SU-DHL-6 (cell line): ENCODE results near the gene CPPED1.

ENCODE experiments used
- CTCF ChIP-seq: fragments of 200-600 bp; sonication (generic); IDR thresholded peaks from one replicate; pipeline ENCODE4 v1.5.1; 2017; ENCODE audit warnings: antibody characterized with exemption, mild to moderate bottlenecking, low read length, moderate library complexity; ENCODE audit not compliant: insufficient read depth, poor library complexity, severe bottlenecking
- EZH2phosphoT487 ChIP-seq: fragments of 200-600 bp; sonication (generic), shearing (Covaris generic); conservative IDR thresholded peaks from 2 replicates; pipeline ENCODE4 v1.6.1; 2018; ENCODE audit warnings: mild to moderate bottlenecking, antibody characterized with exemption, low read length, moderate library complexity, mixed read lengths

- TF ChIP-seq CTCF (no peak), EZH2phosphoT487 (no peak)
Measured at GRCh38 chr16:12788758-12789157, 14.9 kb downstream of the CPPED1 start.
